Stimulated activated CD8-positive, alpha-beta memory T cell treated with anti-CD3 and anti-CD28 coated beads, Interleukin-12 subunit alpha, Interleukin-12 subunit beta, amount 100 ng/mL, for 24 hours (primary cell): Measurements from ENCODE around the gene KCNF1.

Experiments used
- DNase-seq: peaks from one replicate; pipeline ENCODE4 v3.0.0-alpha.2; 2020; ENCODE audit errors: extremely low read depth

The KCNF1 gene

GRCh38 chr2:10905006-10905861 lies 6.5 kb upstream of the KCNF1 start:
- DNase-seq = no peak

- no peak for DNase-seq
These were observed 5.9 kb upstream of the KCNF1 start for GRCh38 chr2:10905862-10906143.

GRCh38 chr2:10906926-10907625 lies 4.7 kb upstream of the KCNF1 start:
- DNase-seq = no peak

- DNase-seq = no peak
These were observed 3.5 kb upstream of the KCNF1 start for GRCh38 chr2:10908195-10908594.

DNA sequence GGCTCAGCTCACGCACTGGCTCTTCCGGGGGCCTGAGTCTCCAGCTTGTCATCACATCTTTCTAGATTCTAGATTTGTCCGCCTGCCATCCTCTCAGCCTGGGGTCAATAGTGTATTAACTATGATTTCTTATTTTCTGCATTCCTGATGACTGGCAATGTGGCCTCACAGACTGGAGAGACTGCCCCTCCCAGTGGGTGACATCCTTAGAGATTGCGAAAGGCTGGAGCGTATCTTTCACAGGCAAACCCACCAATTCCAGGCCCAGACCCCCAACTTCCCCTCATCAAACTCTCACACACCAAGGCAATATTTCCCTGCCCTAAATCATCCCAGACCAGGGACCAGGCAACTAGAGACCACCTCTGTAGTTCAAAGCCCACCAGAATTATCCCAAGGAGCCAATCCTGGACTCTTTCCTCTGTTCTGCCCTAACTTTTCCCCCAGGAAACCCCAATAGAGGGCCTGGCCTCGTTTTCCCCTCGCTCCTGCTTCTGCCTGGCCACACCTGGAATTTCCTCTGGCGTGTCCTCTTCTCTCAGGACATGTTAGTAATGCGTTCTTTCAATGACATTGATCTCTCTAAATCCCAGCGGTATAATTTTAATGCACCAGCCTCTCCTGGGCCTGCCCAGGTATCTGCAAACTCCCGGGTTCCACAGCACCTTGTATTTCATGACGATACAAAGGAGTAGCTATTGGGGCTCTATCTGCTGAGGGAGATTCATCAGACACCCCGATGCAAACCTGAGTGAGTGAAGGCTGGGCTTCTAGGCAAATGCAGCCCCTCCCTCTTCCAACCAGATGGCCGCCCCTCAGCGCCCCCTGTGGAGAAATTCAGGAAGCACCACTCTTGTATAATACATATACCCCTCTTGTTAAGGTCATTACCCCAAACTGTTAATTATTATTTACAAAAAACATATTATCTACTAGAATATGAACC lies 2.4 kb upstream of the KCNF1 start:
- no peak for DNase-seq

DNA sequence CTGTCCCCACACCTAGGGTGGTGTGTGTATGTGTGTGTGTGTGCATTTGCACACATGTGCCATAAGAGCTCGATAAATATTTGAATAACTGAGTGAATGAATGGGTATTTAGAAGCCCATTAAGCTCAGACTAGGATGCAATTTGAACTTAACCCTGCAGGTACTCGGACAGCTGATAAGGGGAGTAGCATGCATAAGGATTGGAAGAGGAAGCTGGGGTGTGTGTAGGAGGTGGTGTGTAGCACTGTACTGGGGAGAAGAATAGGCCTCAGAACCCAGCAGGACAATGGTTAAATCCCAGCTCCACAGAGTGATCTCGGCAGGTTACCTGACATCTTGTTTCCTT lies 1.8 kb upstream of the KCNF1 start:
- DNase-seq = no peak

- no peak for DNase-seq
These were observed 1.1 kb upstream of the KCNF1 start for GRCh38 chr2:10910625-10911024.

DNA sequence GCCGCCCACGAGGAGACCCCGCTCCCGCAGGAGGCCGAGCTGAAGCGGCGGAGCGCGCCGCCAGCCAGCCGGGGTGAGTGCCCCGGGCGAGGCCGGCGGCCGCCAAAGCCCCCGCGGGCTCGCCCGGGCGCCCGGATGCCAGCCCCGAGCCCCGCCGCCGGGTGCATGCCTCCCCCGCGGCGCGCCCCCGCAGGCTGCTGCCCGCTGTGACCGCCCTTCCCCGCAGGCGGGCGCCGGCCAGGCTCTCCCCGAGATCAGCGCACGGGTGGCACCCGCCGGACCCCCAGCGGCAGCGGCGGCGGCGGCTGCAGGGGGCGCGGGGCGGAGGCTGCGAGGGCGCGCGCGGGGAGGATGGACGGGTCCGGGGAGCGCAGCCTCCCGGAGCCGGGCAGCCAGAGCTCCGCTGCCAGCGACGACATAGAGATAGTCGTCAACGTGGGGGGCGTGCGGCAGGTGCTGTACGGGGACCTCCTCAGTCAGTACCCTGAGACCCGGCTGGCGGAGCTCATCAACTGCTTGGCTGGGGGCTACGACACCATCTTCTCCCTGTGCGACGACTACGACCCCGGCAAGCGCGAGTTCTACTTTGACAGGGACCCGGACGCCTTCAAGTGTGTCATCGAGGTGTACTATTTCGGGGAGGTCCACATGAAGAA lies 470 bp downstream of the KCNF1 start:
- no peak for DNase-seq

GRCh38 chr2:10912796-10913455 lies 1.2 kb downstream of the KCNF1 start:
- no peak for DNase-seq

- no peak for DNase-seq
These were observed 2.0 kb downstream of the KCNF1 start for GRCh38 chr2:10913501-10914271.

- no peak for DNase-seq
These were observed 2.5 kb downstream of the KCNF1 start for GRCh38 chr2:10914272-10914693.

DNA sequence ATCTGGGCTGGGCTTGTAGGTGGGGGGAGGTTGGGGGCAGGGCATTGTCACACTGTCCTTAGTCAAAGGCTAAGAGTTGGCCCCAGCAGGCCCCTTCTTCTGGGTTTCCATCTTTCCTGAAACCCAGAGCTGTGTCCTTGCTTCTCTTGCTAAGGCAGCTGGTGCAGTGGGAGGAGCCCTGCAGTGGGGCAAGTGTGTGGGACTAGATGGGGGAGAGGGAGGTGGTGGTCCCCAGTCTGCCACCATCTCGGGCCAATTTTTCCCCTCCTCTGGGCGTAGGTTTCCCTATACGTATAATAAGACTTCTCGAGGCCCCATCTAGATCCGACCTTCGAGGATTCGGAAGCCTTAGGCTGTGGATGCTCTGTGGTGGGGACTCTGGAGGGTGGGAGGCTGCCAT lies 3.5 kb downstream of the KCNF1 start:
- DNase-seq = no peak

DNA sequence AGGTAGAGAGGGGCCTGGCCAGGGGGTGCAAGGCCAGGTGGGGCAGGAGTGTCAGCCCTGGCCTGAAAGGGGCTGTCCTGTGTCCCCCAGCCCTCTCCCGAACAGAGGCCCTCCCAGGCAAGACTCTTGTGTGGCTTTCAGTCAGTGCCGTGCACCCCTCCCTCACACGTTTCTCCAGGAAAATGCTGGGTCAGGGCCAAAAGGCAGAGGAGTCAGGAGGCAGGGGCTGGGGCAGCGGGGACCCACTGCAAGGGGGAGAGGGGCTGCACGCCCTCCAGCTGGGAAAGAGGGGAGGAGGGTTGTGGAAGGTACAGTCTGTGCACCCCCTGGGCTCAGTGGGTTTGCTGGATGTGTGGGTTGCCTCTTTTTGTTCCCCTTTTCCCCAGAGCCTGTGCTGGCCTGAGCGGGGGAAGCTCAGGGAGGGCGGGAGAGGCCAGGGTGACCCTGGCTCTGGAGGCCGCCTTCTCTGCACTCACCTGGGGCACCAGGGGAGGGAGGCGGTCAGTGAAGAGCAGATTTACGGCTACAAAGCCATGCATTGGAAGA lies 4.1 kb downstream of the KCNF1 start:
- DNase-seq = no peak

DNA sequence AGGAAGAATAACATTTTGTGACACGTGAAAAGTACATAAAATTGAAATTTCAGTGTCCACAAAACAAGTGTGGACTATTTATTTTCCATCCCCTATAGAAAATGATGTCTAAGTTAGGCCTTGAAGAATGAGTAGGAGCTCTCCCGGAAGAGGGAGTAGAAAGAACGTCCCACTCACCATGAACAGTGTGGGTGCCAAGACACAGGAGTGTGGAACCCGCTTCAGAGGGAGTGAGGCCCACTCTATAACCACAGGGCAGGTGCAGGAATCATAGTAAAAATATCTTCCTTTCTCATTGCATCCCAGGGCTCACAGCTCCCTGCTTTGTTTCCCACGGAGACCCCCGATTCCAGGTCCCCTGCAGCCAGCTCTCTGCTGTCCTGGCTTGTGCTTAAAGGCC lies 5.2 kb downstream of the KCNF1 start:
- no peak for DNase-seq

- DNase-seq = no peak
These were observed 6.2 kb downstream of the KCNF1 start for GRCh38 chr2:10917927-10918326.

- DNase-seq = no peak
These were observed 7.1 kb downstream of the KCNF1 start for GRCh38 chr2:10918661-10919409.

DNA sequence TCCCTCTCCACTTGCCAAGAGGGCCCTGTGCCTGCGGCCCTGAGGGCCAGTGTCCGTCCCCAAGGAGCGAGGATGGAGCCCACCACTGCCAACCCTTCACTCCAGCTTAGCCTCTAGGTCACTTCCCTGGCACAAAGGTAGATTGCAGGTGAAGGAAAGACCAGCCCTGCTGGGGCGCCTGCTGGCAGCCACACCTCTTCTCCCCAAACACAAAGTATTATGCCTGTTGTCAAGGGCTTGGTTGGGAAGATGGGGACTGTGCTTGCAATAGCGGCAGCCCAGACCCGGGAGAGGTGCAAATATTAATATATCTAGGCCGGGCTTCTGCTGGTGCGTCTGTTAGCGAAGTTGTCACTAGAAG lies 7.7 kb downstream of the KCNF1 start:
- no peak for DNase-seq

- no peak for DNase-seq
These were observed 8.3 kb downstream of the KCNF1 start for GRCh38 chr2:10919771-10920621.
